HepG2 (cell line): ENCODE results near the gene ID3. TPM values are rescaled to one million over a fixed set of nuclear protein-coding genes. Genes with fewer than 3 reads are reported as not detected.

ENCODE experiments used
- AKAP8 ChIP-seq: sonication (generic); formaldehyde crosslinking; IDR thresholded peaks from 2 replicates; pipeline ENCODE4 v1.5.1; 2020; ENCODE audit warnings: mild to moderate bottlenecking, missing genetic modification reagents
- ESRRA ChIP-seq: sonication (generic); formaldehyde crosslinking; IDR thresholded peaks from 2 replicates; pipeline ENCODE4 v1.5.1; 2020; ENCODE audit warnings: mild to moderate bottlenecking, low read depth, missing genetic modification reagents
- HCFC1 ChIP-seq: fragments of 150-350 bp; IDR thresholded peaks from 2 replicates; pipeline ENCODE4 v1.6.1; 2014; ENCODE audit warnings: low read depth, low read length
- HOXA9 ChIP-seq: sonication (generic); formaldehyde crosslinking; IDR thresholded peaks from 2 replicates; pipeline ENCODE4 v1.8.1; 2022; ENCODE audit warnings: missing genetic modification reagents, mild to moderate bottlenecking, moderate library complexity, borderline replicate concordance
- JARID2 ChIP-seq: sonication (generic); formaldehyde crosslinking; IDR thresholded peaks from 2 replicates; pipeline ENCODE4 v1.8.1; 2023; ENCODE audit warnings: missing genetic modification reagents, inconsistent platforms; ENCODE audit not compliant: insufficient replicate concordance
- KDM2A ChIP-seq: sonication (generic); formaldehyde crosslinking; IDR thresholded peaks from 2 replicates; pipeline ENCODE4 v1.4.0; 2020; ENCODE audit warnings: low read depth, missing genetic modification reagents, borderline replicate concordance
- MXD4 ChIP-seq: IDR thresholded peaks from 2 replicates; pipeline ENCODE4 v1.6.1; 2016; ENCODE audit warnings: mild to moderate bottlenecking, missing biosample characterization, missing genetic modification reagents
- RBFOX2 ChIP-seq: fragments of 200-400 bp; formaldehyde crosslinking; IDR thresholded peaks from 2 replicates; pipeline ENCODE4 v1.6.1; 2017; ENCODE audit warnings: low read depth, mild to moderate bottlenecking, low read length
- RFX5 ChIP-seq: IDR thresholded peaks from 2 replicates; pipeline ENCODE4 v1.6.1; 2011; ENCODE audit warnings: low read depth, low read length, improper control_type of control experiment
- SPEN ChIP-seq: sonication (generic); formaldehyde crosslinking; IDR thresholded peaks from 2 replicates; pipeline ENCODE4 v1.5.1; 2020; ENCODE audit warnings: low read depth, mild to moderate bottlenecking, missing genetic modification reagents
- ZFAT ChIP-seq: sonication (generic); formaldehyde crosslinking; conservative IDR thresholded peaks from 2 replicates; pipeline ENCODE4 v1.8.1; 2023; ENCODE audit warnings: missing genetic modification reagents, inconsistent platforms
- ZFP37 ChIP-seq: sonication (generic); formaldehyde crosslinking; IDR thresholded peaks from 2 replicates; pipeline ENCODE4 v1.4.0; 2020; ENCODE audit warnings: missing genetic modification reagents, borderline replicate concordance
- ZNF382 ChIP-seq: sonication (generic); formaldehyde crosslinking; IDR thresholded peaks from 2 replicates; pipeline ENCODE4 v1.5.0; 2020; ENCODE audit warnings: missing genetic modification reagents, mild to moderate bottlenecking, borderline replicate concordance
- ZNF552 ChIP-seq: sonication (generic); formaldehyde crosslinking; IDR thresholded peaks from 2 replicates; pipeline ENCODE4 v1.9.0; 2022; ENCODE audit warnings: missing genetic modification reagents, mild to moderate bottlenecking, borderline replicate concordance
- ZSCAN29 ChIP-seq: sonication (generic); formaldehyde crosslinking; conservative IDR thresholded peaks from 2 replicates; pipeline ENCODE4 v1.4.0; 2020; ENCODE audit warnings: mild to moderate bottlenecking, missing genetic modification reagents
- polyA plus RNA-seq, 8 experiments: library from polyadenylated mRNA; depleted of rRNA in 3 of 8; stranded (reverse) in 7 of 8; unstranded in 1 of 8; fragments of >200 nt; fragmentation: Illumina TruSeq in 4 of 8; extraction: Trizol in 4 of 8; gene quantifications; 2 replicates each; pipeline versions ENCODE4 v1.2.1 to v1.2.3, GENCODE V29; 2011 to 2016; ENCODE audit warnings: low read depth in 4 of 8, missing spikeins in 1 of 8, mixed read lengths in 1 of 8; ENCODE audit not compliant: insufficient read depth in 1 of 8
- total RNA-seq, 5 experiments: library from RNA; depleted of rRNA; stranded (reverse); fragments of >200 nt; fragmentation: Illumina TruSeq; extraction: Trizol; gene quantifications; 2 replicates each; pipeline ENCODE4 v1.2.3, GENCODE V29; 2016; ENCODE audit warnings: low read depth in 1 of 5
- TF ChIP-seq, protein P1 (sequence below): sonication (generic); formaldehyde crosslinking; conservative IDR thresholded peaks from 2 replicates; pipeline ENCODE4 v1.4.0; 2020; ENCODE audit warnings: missing genetic modification reagents
- TF ChIP-seq, protein P2 (sequence below): sonication (generic); formaldehyde crosslinking; IDR thresholded peaks from 2 replicates; pipeline ENCODE4 v1.4.0; 2020; ENCODE audit warnings: missing genetic modification reagents
- TF ChIP-seq, protein P3 (sequence below): sonication (generic); formaldehyde crosslinking; IDR thresholded peaks from 2 replicates; pipeline ENCODE4 v1.4.0; 2020; ENCODE audit warnings: missing genetic modification reagents, mild to moderate bottlenecking, borderline replicate concordance
- TF ChIP-seq, protein P4 (sequence below): sonication (generic); formaldehyde crosslinking; IDR thresholded peaks from 2 replicates; pipeline ENCODE4 v1.5.0; 2020; ENCODE audit warnings: missing genetic modification reagents, mild to moderate bottlenecking, borderline replicate concordance
- TF ChIP-seq, protein P5 (sequence below): sonication (generic); IDR thresholded peaks from 2 replicates; pipeline ENCODE4 v1.6.1; 2016; ENCODE audit warnings: low read depth, borderline replicate concordance

Gene ID3
- total and polyA plus RNA-seq, 2 of the 13 experiments (the other 11 are each of a cell fraction or from before 2014, with no cell fraction given), result 64.8 to 115 TPM

DNA sequence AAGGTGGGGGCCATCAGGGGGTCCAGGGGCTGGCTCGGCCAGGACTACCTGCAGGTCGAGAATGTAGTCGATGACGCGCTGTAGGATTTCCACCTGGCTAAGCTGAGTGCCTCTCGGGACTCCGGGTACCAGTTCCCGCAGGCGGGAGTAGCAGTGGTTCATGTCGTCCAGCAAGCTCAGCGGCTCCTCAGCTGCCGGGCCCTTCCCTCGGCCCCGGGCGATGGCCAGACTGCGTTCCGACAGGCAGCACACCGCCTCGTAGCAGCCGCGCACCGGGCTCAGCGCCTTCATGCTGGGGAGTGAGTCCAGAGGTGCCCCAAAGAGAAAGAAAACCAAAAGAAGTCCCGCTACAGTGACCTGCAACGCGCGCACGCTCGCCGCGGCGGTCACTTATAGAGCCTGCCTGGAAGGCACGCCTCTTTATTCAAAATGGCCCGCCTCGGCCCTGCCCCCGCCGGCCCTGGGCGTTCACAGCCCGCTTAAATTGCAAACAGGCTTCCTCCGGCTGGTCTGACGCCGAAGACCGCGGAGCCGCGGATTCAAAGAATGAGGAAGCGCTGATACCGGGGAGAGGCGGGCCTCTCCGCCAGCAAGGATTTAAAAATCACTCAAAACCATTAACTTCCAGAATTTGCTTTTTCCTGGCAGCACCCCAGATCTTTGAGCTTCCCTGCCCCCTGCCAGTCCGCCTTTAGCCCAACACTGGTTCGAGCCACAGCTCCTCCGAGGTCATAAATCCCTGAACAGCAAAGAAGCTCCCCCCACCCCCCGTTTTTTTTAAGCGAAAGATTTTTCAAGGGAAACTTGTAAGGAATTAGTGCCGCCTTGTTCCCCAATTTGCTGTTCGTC lies at the start of gene ID3 (continued):
- TF ChIP-seq, protein P1, sequence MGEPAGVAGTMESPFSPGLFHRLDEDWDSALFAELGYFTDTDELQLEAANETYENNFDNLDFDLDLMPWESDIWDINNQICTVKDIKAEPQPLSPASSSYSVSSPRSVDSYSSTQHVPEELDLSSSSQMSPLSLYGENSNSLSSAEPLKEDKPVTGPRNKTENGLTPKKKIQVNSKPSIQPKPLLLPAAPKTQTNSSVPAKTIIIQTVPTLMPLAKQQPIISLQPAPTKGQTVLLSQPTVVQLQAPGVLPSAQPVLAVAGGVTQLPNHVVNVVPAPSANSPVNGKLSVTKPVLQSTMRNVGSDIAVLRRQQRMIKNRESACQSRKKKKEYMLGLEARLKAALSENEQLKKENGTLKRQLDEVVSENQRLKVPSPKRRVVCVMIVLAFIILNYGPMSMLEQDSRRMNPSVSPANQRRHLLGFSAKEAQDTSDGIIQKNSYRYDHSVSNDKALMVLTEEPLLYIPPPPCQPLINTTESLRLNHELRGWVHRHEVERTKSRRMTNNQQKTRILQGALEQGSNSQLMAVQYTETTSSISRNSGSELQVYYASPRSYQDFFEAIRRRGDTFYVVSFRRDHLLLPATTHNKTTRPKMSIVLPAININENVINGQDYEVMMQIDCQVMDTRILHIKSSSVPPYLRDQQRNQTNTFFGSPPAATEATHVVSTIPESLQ (CRISPR knock-in tag), result no peak
- TF ChIP-seq ZSCAN29 (CRISPR knock-in tag) (0 out of 2 replicates have a peak, but pooled peaks have one; percentile 52), SPEN (CRISPR knock-in tag) (no peak), ZNF552 (CRISPR knock-in tag) (no peak), AKAP8 (CRISPR knock-in tag) (no peak), KDM2A (CRISPR knock-in tag) (peak; percentile 78), RFX5 (no peak), ZFAT (CRISPR knock-in tag) (no peak), ESRRA (0 out of 2 replicates have a peak, but pooled peaks have one; percentile 21), ZFP37 (CRISPR knock-in tag) (peak; percentile 56; the same call in 1 of the 2 replicates), RBFOX2 (peak; percentile 93), MXD4 (CRISPR knock-in tag) (no peak), JARID2 (CRISPR knock-in tag) (no peak), HCFC1 (no peak), HOXA9 (no peak), ZNF382 (CRISPR knock-in tag) (no peak)
- TF ChIP-seq, protein P2, sequence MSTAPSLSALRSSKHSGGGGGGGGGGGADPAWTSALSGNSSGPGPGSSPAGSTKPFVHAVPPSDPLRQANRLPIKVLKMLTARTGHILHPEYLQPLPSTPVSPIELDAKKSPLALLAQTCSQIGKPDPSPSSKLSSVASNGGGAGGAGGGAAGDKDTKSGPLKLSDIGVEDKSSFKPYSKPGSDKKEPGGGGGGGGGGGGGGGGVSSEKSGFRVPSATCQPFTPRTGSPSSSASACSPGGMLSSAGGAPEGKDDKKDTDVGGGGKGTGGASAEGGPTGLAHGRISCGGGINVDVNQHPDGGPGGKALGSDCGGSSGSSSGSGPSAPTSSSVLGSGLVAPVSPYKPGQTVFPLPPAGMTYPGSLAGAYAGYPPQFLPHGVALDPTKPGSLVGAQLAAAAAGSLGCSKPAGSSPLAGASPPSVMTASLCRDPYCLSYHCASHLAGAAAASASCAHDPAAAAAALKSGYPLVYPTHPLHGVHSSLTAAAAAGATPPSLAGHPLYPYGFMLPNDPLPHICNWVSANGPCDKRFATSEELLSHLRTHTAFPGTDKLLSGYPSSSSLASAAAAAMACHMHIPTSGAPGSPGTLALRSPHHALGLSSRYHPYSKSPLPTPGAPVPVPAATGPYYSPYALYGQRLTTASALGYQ (CRISPR knock-in tag), result 0 out of 2 replicates have a peak, but pooled peaks have one; percentile 56
- TF ChIP-seq, protein P3, sequence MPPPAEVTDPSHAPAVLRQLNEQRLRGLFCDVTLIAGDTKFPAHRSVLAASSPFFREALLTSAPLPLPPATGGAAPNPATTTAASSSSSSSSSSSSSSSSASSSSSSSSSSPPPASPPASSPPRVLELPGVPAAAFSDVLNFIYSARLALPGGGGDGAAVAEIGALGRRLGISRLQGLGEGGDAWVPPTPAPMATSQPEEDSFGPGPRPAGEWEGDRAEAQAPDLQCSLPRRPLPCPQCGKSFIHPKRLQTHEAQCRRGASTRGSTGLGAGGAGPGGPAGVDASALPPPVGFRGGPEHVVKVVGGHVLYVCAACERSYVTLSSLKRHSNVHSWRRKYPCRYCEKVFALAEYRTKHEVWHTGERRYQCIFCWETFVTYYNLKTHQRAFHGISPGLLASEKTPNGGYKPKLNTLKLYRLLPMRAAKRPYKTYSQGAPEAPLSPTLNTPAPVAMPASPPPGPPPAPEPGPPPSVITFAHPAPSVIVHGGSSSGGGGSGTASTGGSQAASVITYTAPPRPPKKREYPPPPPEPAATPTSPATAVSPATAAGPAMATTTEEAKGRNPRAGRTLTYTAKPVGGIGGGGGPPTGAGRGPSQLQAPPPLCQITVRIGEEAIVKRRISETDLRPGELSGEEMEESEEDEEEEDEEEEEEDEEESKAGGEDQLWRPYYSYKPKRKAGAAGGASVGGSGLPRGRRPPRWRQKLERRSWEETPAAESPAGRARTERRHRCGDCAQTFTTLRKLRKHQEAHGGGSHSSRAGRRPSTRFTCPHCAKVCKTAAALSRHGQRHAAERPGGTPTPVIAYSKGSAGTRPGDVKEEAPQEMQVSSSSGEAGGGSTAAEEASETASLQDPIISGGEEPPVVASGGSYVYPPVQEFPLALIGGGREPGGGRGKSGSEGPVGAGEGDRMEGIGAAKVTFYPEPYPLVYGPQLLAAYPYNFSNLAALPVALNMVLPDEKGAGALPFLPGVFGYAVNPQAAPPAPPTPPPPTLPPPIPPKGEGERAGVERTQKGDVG, result no peak
- TF ChIP-seq, protein P4, sequence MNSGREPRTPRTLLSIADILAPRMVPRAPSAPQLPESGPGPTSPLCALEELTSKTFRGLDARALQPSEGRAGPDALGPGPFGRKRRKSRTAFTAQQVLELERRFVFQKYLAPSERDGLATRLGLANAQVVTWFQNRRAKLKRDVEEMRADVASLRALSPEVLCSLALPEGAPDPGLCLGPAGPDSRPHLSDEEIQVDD (CRISPR knock-in tag), result no peak
- TF ChIP-seq, protein P5, sequence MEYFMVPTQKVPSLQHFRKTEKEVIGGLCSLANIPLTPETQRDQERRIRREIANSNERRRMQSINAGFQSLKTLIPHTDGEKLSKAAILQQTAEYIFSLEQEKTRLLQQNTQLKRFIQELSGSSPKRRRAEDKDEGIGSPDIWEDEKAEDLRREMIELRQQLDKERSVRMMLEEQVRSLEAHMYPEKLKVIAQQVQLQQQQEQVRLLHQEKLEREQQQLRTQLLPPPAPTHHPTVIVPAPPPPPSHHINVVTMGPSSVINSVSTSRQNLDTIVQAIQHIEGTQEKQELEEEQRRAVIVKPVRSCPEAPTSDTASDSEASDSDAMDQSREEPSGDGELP, result peak; percentile 44; the same call in 1 of the 2 replicates
